GM19372 (cell line): ENCODE measurements around the gene ZNRF2.

Experiments used
- ATAC-seq: cut with Tn5 transposase; IDR thresholded peaks from one replicate; pipeline ENCODE4 v1.9.1; 2021; ENCODE audit warnings: mild to moderate bottlenecking, low read depth, moderate library complexity; ENCODE audit not compliant: unreplicated experiment

The ZNRF2 gene

GRCh38 chr7:30313348-30313747 lies 29.0 kb downstream of the ZNRF2 start:
- ATAC-seq = no peak

GRCh38 chr7:30313793-30314192 lies 29.4 kb downstream of the ZNRF2 start:
- no peak for ATAC-seq

GRCh38 chr7:30315589-30315988 lies 31.2 kb downstream of the ZNRF2 start:
- ATAC-seq = no peak

- ATAC-seq = no peak
Observed at GRCh38 chr7:30320392-30320791, 36.0 kb downstream of the ZNRF2 start.

- ATAC-seq = no peak
Observed at GRCh38 chr7:30321089-30321881, 36.9 kb downstream of the ZNRF2 start.

GRCh38 chr7:30321882-30322192 lies 37.4 kb downstream of the ZNRF2 start:
- no peak for ATAC-seq

- ATAC-seq = peak; percentile 82
Observed at GRCh38 chr7:30322271-30323005, 38.0 kb downstream of the ZNRF2 start.

GRCh38 chr7:30323006-30323355 lies 38.6 kb downstream of the ZNRF2 start:
- peak; percentile 36 for ATAC-seq

- ATAC-seq = no peak
Observed at GRCh38 chr7:30327813-30328212, 43.4 kb downstream of the ZNRF2 start.

- no peak for ATAC-seq
Observed at GRCh38 chr7:30328381-30328780, 44.0 kb downstream of the ZNRF2 start.

GRCh38 chr7:30329716-30330115 lies 45.3 kb downstream of the ZNRF2 start:
- ATAC-seq = no peak

- ATAC-seq = peak; percentile 96
Observed at GRCh38 chr7:30330134-30331111, 46.0 kb downstream of the ZNRF2 start.

GRCh38 chr7:30331338-30331737 lies 46.9 kb downstream of the ZNRF2 start:
- no peak for ATAC-seq

- no peak for ATAC-seq
Observed at GRCh38 chr7:30332549-30332948, 48.2 kb downstream of the ZNRF2 start.

GRCh38 chr7:30335763-30336487 lies 51.5 kb downstream of the ZNRF2 start:
- ATAC-seq = no peak

- ATAC-seq = no peak
Observed at GRCh38 chr7:30344513-30344912, 60.1 kb downstream of the ZNRF2 start.

GRCh38 chr7:30347226-30348082 lies 63.1 kb downstream of the ZNRF2 start:
- ATAC-seq = peak; percentile 12

GRCh38 chr7:30348083-30348560 lies 63.7 kb downstream of the ZNRF2 start:
- peak; percentile 87 for ATAC-seq

GRCh38 chr7:30349170-30349569 lies 64.8 kb downstream of the ZNRF2 start:
- ATAC-seq = no peak
